NK-92 (cell line): ENCODE results near the gene ZNF417.
"Not testable (repeated sequence)": the region's sequence is repeated elsewhere in the genome, so short reads cannot be mapped to it uniquely, and the experiment has no call there.

Experiments
- DNase-seq: peaks from one replicate; lab custom pipeline; 2025; ENCODE audit not compliant: unreplicated experiment; lab: John Stamatoyannopoulos, UW

Gene ZNF417

GRCh38 chr19:57916168-57916995 is at the start of gene ZNF417:
ZNF417 (minus strand) TSS chr19:57916592; CDS start chr19:57916411, 181 bp downstream.
- DNase-seq, result peak; percentile 41

GRCh38 chr19:57964761-57965160 is 48.4 kb upstream of the ZNF417 start:
- DNase-seq, result no peak

- DNase-seq, result no peak
These were observed 45.4 kb upstream of the ZNF417 start for GRCh38 chr19:57961785-57962184.

GRCh38 chr19:57954996-57955395 is 38.6 kb upstream of the ZNF417 start:
- DNase-seq, result no peak

- no peak for DNase-seq
These were observed 33.3 kb upstream of the ZNF417 start for GRCh38 chr19:57949702-57950101.

GRCh38 chr19:57949296-57949695 is 32.9 kb upstream of the ZNF417 start:
- no peak for DNase-seq

- no peak for DNase-seq
These were observed 31.2 kb upstream of the ZNF417 start, which contains the start of gene ZNF256 for GRCh38 chr19:57947419-57948134. ZNF256 (minus strand) TSS chr19:57947706; CDS start chr19:57947474, 232 bp downstream.

- DNase-seq, result no peak
These were observed 30.7 kb upstream of the ZNF417 start for GRCh38 chr19:57947088-57947418.

- DNase-seq, result no peak
These were observed 29.9 kb upstream of the ZNF417 start for GRCh38 chr19:57946316-57946715.

- DNase-seq, result no peak
These were observed 25.2 kb upstream of the ZNF417 start for GRCh38 chr19:57941593-57941992.

- no peak for DNase-seq
These were observed 19.3 kb upstream of the ZNF417 start for GRCh38 chr19:57935731-57936130.

- DNase-seq, result no peak
These were observed 18.7 kb upstream of the ZNF417 start, which contains the start of gene ZNF418 for GRCh38 chr19:57934820-57935665. ZNF418 (minus strand) TSS chr19:57935402; CDS start chr19:57933822, 1,580 bp downstream.

- DNase-seq, result no peak
These were observed 11.2 kb upstream of the ZNF417 start for GRCh38 chr19:57927587-57927986.

- DNase-seq, result no peak
These were observed 1.9 kb downstream of the ZNF417 start for GRCh38 chr19:57914531-57914930.

GRCh38 chr19:57907394-57907793 is 9.0 kb downstream of the ZNF417 start:
- DNase-seq, result no peak

GRCh38 chr19:57905258-57905657 is 11.1 kb downstream of the ZNF417 start:
- no peak for DNase-seq

- no peak for DNase-seq
These were observed 12.7 kb downstream of the ZNF417 start for GRCh38 chr19:57903618-57904184.

GRCh38 chr19:57900311-57900710 is 16.1 kb downstream of the ZNF417 start:
- DNase-seq, result no peak

GRCh38 chr19:57890706-57891105 is 25.7 kb downstream of the ZNF417 start:
- DNase-seq, result not testable (repeated sequence)

- DNase-seq, result no peak
These were observed 27.7 kb downstream of the ZNF417 start, which contains the start of gene ZNF814 for GRCh38 chr19:57888560-57889231. ZNF814 (minus strand) TSS chr19:57889037; CDS start chr19:57888802, 235 bp downstream.
